Measurements from ENCODE around the gene UBR4.

DNA sequence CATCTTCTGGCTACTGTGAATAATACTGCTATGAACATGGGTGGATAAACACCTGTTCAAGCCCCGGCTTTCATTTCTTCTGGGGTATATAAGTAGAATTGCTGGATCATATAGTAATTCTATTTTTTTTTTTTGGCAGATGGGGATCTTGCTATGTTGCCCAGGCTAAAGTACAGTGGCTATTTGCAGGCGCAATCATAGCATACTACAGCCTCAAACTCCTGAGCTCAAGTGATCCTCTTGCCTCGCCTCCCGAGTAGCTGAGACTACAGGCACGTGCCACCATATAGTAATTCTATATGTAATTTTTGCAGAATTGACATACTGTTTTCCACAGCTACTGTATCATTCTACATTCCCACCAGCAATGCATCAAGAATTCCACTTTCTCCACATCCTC is 27.8 kb downstream of the UBR4 start:
- TF ChIP-seq CTCF (IDR thresholded peaks at IDR 0.05), result no peak
- TF ChIP-seq POLR2AphosphoS5 (IDR thresholded peaks at IDR 0.05; ENCODE audit: low read depth, low read length), result no peak

Measured in Panc1 (cell line).